GM20431 (cell line): Measurements from ENCODE around the gene ITGB3.

Source experiments
- in situ Hi-C: fragments of 300-500 bp; cut with MseI, MboI; formaldehyde crosslinking; loops from one replicate; pipeline ENCODE4 v1.15.0; 2020; ENCODE audit warnings: low sequenced_read_pairs; ENCODE audit not compliant: unreplicated experiment

ITGB3 gene

GRCh38 chr17:47289302-47289701 lies 35.7 kb downstream of the ITGB3 start:
- in situ Hi-C loops: no loop called here

- in situ Hi-C loops: no loop called here
Measured at GRCh38 chr17:47290870-47291241, 37.2 kb downstream of the ITGB3 start.

GRCh38 chr17:47291242-47291873 lies 37.7 kb downstream of the ITGB3 start:
- in situ Hi-C loops: no loop called here

GRCh38 chr17:47292206-47292605 lies 38.6 kb downstream of the ITGB3 start:
- in situ Hi-C loops: no loop called here

- in situ Hi-C loops: no loop called here
Measured at GRCh38 chr17:47295037-47295873, 41.6 kb downstream of the ITGB3 start.

DNA sequence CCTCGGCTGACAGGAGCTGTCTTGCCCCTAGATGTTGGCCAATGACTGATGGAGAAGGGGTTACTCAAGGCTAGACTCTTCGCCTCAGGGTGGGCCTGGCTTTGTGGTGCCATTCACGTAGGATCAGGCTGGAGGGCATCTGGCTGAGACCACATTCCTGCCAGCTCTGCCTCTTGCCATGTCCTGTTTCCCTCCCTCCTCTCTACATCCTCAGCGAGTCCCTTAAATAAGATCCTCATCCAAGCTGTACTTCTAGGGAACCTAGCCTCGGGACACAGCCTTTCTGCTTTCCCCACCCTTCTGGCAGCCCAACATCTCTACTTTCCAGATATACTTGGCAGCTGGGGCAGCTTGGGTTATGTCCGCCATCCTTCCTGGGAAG lies 42.2 kb downstream of the ITGB3 start:
- in situ Hi-C loops: no loop called here

DNA sequence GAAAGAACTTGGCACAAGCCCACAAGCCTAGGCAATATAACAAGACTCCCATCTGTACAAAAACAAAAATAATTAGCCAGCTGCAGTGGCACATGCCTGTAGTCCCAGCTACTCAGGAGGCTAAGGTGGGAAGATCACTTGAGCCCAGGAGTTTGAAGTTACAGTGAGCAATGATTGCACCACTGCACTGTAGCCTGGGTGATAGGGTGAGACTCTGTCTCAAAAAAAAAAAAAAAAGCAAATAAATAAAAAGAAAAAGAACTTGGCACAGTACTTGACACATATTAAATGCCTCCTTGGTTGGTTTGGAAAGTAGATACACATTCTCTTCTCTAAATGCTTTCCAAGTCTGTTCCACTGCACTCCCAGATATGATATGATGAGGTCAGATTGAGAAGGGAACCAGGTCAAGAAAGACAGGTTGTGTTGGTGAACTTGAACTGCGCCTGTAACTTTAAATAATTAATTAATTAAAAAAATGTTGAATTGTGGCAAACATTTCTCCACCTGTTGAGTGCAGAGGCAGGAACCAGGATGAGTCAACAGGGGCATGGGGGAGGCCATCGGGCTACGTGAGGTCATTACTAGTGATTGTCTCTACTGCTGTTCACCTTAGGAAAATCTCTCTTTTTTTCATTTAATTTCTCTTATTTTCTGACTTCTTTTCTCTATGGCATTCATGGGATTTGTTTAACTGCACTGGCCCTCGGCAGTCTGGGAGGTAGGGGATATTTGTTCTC lies 44.2 kb downstream of the ITGB3 start:
- in situ Hi-C loops: no loop called here

DNA sequence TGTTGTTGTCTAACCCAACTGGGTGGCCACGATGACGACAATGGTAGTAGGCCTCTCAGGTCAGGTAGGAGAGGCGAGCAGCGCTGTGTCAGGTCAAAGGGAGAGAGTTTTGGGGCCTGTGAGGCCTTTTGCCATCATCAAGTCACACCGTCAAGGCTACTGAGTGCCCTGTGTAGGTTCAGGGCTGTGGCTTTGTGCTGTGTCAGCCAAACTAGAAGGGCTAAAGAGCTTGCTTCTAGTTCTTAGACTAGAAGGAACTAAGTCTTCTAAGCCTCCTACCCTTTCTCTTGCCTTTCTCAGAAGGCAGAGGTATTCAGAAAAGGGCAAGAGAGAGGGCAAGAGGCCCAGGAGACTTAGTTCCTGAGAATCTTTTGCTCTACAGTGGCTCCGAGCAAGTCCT lies 45.1 kb downstream of the ITGB3 start:
- in situ Hi-C loops: no loop called here

DNA sequence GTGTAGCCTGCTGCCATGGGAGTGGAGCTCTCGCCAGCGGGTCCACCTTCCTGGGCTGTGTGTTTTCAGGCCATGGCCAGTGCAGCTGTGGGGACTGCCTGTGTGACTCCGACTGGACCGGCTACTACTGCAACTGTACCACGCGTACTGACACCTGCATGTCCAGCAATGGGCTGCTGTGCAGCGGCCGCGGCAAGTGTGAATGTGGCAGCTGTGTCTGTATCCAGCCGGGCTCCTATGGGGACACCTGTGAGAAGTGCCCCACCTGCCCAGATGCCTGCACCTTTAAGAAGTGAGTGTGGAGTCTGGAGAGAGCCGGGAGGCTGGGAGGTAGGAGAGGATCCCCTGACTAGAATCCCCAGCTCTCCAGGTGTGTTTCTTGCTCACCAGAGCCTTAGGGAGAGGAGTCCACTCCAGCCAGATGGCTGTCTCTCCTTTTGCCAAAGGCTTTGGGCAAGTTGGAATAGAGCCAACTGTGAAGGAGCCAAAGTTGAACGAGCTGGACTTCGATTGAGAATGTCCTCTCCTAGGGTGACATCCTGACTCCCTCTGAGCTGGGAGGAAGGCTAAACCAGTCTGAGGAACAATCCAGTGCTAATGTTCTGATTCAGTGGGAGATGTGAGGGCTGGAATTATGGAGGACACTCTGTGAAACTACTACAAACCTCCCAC lies 45.7 kb downstream of the ITGB3 start:
- in situ Hi-C loops: no loop called here

DNA sequence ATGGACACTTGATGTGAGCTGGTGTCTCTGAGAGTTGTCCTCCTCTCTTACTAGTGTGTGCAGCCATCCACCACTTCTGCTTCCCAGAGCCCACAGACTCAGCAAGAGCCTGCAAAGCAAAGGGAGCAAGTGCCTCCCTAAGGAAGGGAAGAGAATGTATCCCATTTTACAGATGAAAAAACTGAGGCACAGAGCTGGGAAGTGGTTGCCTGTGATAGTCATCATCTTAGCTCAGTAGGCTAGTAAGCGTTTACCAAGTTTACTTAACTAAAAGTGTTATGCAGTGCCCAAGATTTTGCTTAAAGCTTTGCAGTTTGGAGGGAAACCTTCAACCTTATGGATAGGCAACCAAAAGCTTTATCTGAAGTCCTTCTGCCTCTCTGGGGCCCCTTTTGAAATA lies 47.1 kb downstream of the ITGB3 start:
- in situ Hi-C loops: loop anchor here (5.0 kb wide), 1 partner anchor 73 kb away; no protein-coding TSS in a partner anchor

DNA sequence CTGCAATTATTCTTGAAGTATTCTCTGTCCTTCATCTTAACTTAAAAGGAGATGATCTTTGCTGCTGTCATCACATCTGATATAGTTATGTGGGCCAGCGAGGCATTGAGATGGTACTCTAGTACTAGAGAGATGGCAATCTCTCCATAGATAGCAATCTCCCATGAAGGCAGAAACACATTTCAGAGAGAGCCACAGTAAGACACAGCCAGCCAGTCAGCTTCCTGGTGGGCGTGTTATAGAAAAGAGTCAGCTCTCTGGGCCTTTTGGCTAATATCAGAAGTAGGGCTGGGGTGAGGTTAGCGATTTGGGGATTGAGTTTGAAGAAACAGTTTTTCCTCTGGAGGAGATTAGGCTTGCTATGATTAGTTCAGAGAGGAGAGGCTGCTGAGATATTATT lies 47.5 kb downstream of the ITGB3 start:
- in situ Hi-C loops: loop anchor here (5.0 kb wide), 1 partner anchor 74 kb away; no protein-coding TSS in a partner anchor

GRCh38 chr17:47301831-47302230 lies 48.2 kb downstream of the ITGB3 start:
- in situ Hi-C loops: loop anchor here (5.0 kb wide), 1 partner anchor 75 kb away; no protein-coding TSS in a partner anchor

GRCh38 chr17:47304186-47304585 lies 50.6 kb downstream of the ITGB3 start:
- in situ Hi-C loops: loop anchor here (5.0 kb wide), 1 partner anchor 77 kb away; no protein-coding TSS in a partner anchor

GRCh38 chr17:47305302-47305923 lies 51.8 kb downstream of the ITGB3 start:
- in situ Hi-C loops: no loop called here

- in situ Hi-C loops: no loop called here
Measured at GRCh38 chr17:47310186-47310733, 56.6 kb downstream of the ITGB3 start.

DNA sequence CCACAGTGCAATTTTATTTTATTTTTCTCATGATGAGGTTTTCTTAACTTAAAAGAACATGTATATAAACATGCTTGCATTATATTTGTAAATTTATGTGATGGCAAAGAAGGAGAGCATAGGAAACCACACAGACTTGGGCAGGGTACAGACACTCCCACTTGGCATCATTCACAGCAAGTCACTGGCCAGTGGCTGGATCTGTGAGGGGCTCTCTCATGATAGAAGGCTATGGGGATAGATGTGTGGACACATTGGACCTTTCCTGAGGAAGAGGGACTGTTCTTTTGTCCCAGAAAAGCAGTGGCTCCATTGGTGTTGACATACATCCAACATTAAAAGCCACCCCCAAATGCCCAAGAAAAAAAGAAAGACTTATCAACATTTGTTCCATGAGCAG lies 57.8 kb downstream of the ITGB3 start:
- in situ Hi-C loops: no loop called here

GRCh38 chr17:47315451-47316266 lies 62.0 kb downstream of the ITGB3 start:
- in situ Hi-C loops: no loop called here

DNA sequence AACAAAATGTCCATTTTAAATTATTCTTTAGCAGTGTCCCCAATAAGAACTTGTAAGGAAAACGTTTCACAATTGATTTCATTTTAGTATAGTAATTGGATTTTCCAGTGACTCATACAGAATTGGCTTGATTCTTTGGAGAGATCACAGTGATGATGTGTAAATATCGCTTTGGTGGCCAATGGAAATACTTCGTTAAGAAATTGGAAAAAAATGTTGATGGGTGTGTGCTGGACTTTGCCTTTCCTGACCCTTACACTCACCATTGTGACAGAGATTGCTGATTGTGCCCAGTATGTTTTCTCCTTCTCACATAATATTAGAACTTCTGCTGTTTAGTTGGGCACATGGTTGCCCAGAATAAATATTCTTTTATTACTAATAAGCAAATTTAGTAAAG lies 62.7 kb downstream of the ITGB3 start:
- in situ Hi-C loops: no loop called here

DNA sequence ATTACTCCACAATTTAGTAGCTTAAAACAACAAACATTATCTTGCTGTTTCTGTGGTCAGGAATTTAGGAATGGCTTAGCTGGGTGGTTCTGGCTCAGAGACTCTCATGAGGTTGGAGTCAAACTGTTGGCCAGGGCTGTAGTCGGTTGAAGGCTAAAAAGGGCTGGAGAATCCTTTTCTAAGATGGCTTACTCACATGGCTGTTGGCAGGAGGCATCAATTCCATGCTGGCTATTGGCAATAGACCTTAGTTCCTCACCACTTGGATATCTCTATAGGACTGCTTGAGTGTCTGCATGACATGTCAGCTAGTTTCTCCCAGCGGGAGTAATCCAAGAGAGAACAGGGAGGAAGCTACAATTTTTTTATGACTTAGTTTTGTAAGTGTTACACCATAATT lies 63.5 kb downstream of the ITGB3 start:
- in situ Hi-C loops: no loop called here
